ENCODE data around the gene ATAD3C.

Gene ATAD3C

DNA sequence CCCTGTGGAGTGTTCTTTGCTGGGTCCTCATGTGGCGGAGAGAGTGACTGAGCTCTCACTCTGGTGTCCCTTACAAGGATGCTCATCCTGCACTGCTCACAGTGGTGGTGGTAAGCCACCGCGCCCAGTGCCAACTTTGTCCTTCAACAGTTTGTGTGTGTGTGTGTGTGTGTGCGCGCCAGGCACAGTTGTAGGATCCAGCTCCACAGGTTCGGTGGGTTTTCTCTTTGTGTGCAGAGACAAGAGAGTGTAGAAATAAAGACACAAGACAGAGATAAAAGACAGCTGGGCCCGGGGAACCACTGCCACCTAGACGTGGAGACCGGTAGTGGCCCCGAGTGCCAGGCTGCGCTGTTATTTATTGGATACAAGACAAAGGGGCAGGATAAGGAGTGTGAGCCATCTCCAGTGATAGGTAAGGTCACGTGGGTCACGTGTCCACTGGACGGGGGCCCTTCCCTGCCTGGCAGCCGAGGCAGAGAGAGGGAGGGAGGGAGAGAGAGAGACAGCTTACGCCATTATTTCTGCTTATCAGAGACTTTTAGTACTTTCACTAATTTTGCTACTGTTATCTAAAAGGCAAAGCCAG, 55.4 kb downstream of the ATAD3C start (continued):
- TF ChIP-seq ZNF600 (tag by site-specific recombination; IDR thresholded peaks at IDR 0.05), result peak; percentile 77
- TF ChIP-seq SCRT2 (tag by site-specific recombination; IDR thresholded peaks at IDR 0.05), result peak; percentile 96
- peak; percentile 55; the same call in 1 of the 2 replicates for TF ChIP-seq ZNF629 (tag by site-specific recombination; IDR thresholded peaks at IDR 0.05)
- TF ChIP-seq ZFP69B (tag by site-specific recombination; IDR thresholded peaks at IDR 0.05), result peak; percentile 35; the same call in 1 of the 2 replicates
- 0 out of 2 replicates have a peak, but pooled peaks have one; percentile 20 for TF ChIP-seq ZNF610 (tag by site-specific recombination; IDR thresholded peaks at IDR 0.05; ENCODE audit: borderline replicate concordance)
- TF ChIP-seq CTCF (tag by site-specific recombination; IDR thresholded peaks at IDR 0.05), result peak; percentile 94
- TF ChIP-seq ZEB2 (tag by site-specific recombination; IDR thresholded peaks at IDR 0.05), result peak; percentile 89
- 0 out of 2 replicates have a peak, but pooled peaks have one; percentile 37 for TF ChIP-seq GLIS1 (tag by site-specific recombination; IDR thresholded peaks at IDR 0.05)
- peak; percentile 68; the same call in 1 of the 2 replicates for TF ChIP-seq BCL11A (tag by site-specific recombination; IDR thresholded peaks at IDR 0.05; ENCODE audit: low read depth)
- TF ChIP-seq ZFP3 (tag by site-specific recombination; IDR thresholded peaks at IDR 0.05; ENCODE audit: low read depth), result peak; percentile 17; the same call in 1 of the 2 replicates
- TF ChIP-seq ZNF692 (tag by site-specific recombination; IDR thresholded peaks at IDR 0.05), result 0 out of 2 replicates have a peak, but pooled peaks have one; percentile 41
- TF ChIP-seq, protein P1, sequence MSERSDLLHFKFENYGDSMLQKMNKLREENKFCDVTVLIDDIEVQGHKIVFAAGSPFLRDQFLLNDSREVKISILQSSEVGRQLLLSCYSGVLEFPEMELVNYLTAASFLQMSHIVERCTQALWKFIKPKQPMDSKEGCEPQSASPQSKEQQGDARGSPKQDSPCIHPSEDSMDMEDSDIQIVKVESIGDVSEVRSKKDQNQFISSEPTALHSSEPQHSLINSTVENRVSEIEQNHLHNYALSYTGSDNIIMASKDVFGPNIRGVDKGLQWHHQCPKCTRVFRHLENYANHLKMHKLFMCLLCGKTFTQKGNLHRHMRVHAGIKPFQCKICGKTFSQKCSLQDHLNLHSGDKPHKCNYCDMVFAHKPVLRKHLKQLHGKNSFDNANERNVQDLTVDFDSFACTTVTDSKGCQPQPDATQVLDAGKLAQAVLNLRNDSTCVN (tag by site-specific recombination; optimal IDR thresholded peaks at IDR 0.05), result peak; percentile 20
- TF ChIP-seq BCL11B (tag by site-specific recombination; IDR thresholded peaks at IDR 0.05; ENCODE audit: low read depth), result peak; percentile 44; the same call in 1 of the 2 replicates
- TF ChIP-seq ZNF341 (tag by site-specific recombination; IDR thresholded peaks at IDR 0.05; ENCODE audit: low read depth), result peak; percentile 38; the same call in 1 of the 2 replicates
- TF ChIP-seq ZBTB17 (tag by site-specific recombination; IDR thresholded peaks at IDR 0.05), result peak; percentile 48; the same call in 1 of the 2 replicates
- peak; percentile 72; the same call in 1 of the 2 replicates for TF ChIP-seq ZNF24 (tag by site-specific recombination; IDR thresholded peaks at IDR 0.05)
- TF ChIP-seq ZNF391 (tag by site-specific recombination; IDR thresholded peaks at IDR 0.05; ENCODE audit: borderline replicate concordance, low read depth), result 0 out of 2 replicates have a peak, but pooled peaks have one; percentile 37
- peak; percentile 53; the same call in 1 of the 2 replicates for TF ChIP-seq WT1 (tag by site-specific recombination; IDR thresholded peaks at IDR 0.05)
- TF ChIP-seq ZNF501 (tag by site-specific recombination; IDR thresholded peaks at IDR 0.05), result peak; percentile 64; the same call in 1 of the 2 replicates
- TF ChIP-seq, protein P2, sequence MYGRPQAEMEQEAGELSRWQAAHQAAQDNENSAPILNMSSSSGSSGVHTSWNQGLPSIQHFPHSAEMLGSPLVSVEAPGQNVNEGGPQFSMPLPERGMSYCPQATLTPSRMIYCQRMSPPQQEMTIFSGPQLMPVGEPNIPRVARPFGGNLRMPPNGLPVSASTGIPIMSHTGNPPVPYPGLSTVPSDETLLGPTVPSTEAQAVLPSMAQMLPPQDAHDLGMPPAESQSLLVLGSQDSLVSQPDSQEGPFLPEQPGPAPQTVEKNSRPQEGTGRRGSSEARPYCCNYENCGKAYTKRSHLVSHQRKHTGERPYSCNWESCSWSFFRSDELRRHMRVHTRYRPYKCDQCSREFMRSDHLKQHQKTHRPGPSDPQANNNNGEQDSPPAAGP (tag by site-specific recombination; IDR thresholded peaks at IDR 0.05), result 0 out of 2 replicates have a peak, but pooled peaks have one; percentile 68
- peak; percentile 47; the same call in 1 of the 2 replicates for TF ChIP-seq ZNF335 (tag by site-specific recombination; conservative IDR thresholded peaks at IDR 0.05)
- TF ChIP-seq FEZF1 (tag by site-specific recombination; IDR thresholded peaks at IDR 0.05), result peak; percentile 60

Data from HEK293 (cell line).